HG03139 (cell line): ENCODE data around the gene TNFRSF19.

ENCODE experiments used
- ATAC-seq: cut with Tn5 transposase; IDR thresholded peaks from one replicate; pipeline ENCODE4 v1.9.1; 2021; ENCODE audit not compliant: unreplicated experiment

Gene TNFRSF19

GRCh38 chr13:23711355-23711754, 141.1 kb downstream of the TNFRSF19 start:
- no peak for ATAC-seq

- ATAC-seq, result no peak
Observed at GRCh38 chr13:23714672-23715071, 144.5 kb downstream of the TNFRSF19 start.

- no peak for ATAC-seq
Observed at GRCh38 chr13:23715092-23715761, 145.0 kb downstream of the TNFRSF19 start.

- ATAC-seq, result no peak
Observed at GRCh38 chr13:23715762-23716235, 145.6 kb downstream of the TNFRSF19 start.

GRCh38 chr13:23716401-23716800, 146.2 kb downstream of the TNFRSF19 start:
- no peak for ATAC-seq

- no peak for ATAC-seq
Observed at GRCh38 chr13:23718996-23719395, 148.8 kb downstream of the TNFRSF19 start.

GRCh38 chr13:23722726-23723453, 152.7 kb downstream of the TNFRSF19 start:
- ATAC-seq, result no peak

GRCh38 chr13:23723471-23723870, 153.3 kb downstream of the TNFRSF19 start:
- ATAC-seq, result no peak

- no peak for ATAC-seq
Observed at GRCh38 chr13:23724196-23724970, 154.2 kb downstream of the TNFRSF19 start.
